ENCODE data around the gene IL1A.

The IL1A gene

DNA sequence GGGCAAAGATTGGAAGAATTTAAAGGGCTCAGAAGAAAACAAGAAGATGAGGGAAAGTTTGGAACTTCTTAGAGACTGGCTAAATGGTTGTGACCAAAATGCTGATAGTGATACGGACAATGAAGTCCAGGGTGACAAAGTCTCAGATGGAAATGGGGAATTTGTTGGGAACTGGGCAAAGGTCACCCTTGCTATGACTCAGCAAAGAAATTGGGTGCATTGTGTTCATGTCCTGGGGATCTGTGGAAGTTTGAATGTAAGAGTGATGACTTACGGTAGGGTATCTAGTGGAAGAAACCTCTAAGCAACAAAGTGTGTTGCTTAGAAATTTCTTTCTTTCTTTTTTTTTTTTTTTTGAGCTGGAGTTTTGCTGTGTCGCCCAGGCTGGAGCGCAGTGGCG is 6.0 kb upstream of the IL1A start:
- H3K9me3 ChIP-seq (ENCODE audit: control insufficient read depth, insufficient read depth, low read depth, low read length): no peaks in the 10 kb centered on the region
- H3K27ac ChIP-seq (ENCODE audit: low read depth, low read length): no peak overlapping the region
- H3K9ac ChIP-seq (ENCODE audit: low read length): no peak overlapping the region
- H3K4me3 ChIP-seq (ENCODE audit: low read depth, low read length): no peak overlapping the region
- H3K36me3 ChIP-seq (ENCODE audit: control insufficient read depth, insufficient read depth, low read length): no peaks in the 10 kb centered on the region
- H3K27me3 ChIP-seq (ENCODE audit: control insufficient read depth, insufficient read depth, low read length): no peaks in the 10 kb centered on the region
- peaks cover 22% of the 10 kb centered on the region for H3K4me1 ChIP-seq (ENCODE audit: control insufficient read depth, insufficient read depth, low read length)

GRCh38 chr2:112789186-112789585 is 4.9 kb upstream of the IL1A start:
- Histone ChIP-seq H3K36me3 (ENCODE audit: control insufficient read depth, insufficient read depth, low read length) (no peaks in the 10 kb centered on the region), H3K27me3 (ENCODE audit: control insufficient read depth, insufficient read depth, low read length) (no peaks in the 10 kb centered on the region), H3K4me3 (ENCODE audit: low read depth, low read length) (no peak overlapping the region), H3K9me3 (ENCODE audit: control insufficient read depth, insufficient read depth, low read depth, low read length) (no peaks in the 10 kb centered on the region), H3K4me1 (ENCODE audit: control insufficient read depth, insufficient read depth, low read length) (peaks cover 32% of the 10 kb centered on the region), H3K27ac (ENCODE audit: low read depth, low read length) (no peak overlapping the region), H3K9ac (ENCODE audit: low read length) (no peak overlapping the region)

DNA sequence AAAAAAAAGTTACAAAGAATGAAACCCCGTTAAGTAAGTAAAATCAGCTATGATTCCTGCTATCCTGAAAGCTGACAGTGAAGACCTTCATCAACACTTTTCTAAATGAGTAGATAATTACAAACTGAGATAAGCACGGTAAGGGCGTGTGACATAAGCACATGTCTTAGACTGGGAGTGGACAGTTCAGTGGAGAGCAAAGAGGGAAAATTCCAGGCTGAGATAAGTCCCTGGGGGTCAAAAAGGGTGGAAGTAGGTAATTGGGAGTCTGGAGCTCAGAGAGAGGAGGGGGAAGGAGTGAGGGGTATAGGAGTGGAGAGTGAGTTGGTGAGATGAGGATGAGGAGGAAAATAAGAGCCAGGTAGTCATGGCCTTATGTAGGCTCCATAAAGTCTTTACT is 4.4 kb upstream of the IL1A start:
- Histone ChIP-seq H3K27me3 (ENCODE audit: control insufficient read depth, insufficient read depth, low read length) (no peaks in the 10 kb centered on the region), H3K4me1 (ENCODE audit: control insufficient read depth, insufficient read depth, low read length) (peaks cover 37% of the 10 kb centered on the region), H3K9me3 (ENCODE audit: control insufficient read depth, insufficient read depth, low read depth, low read length) (no peaks in the 10 kb centered on the region), H3K9ac (ENCODE audit: low read length) (no peak overlapping the region), H3K36me3 (ENCODE audit: control insufficient read depth, insufficient read depth, low read length) (no peaks in the 10 kb centered on the region), H3K4me3 (ENCODE audit: low read depth, low read length) (no peak overlapping the region), H3K27ac (ENCODE audit: low read depth, low read length) (no peak overlapping the region)

GRCh38 chr2:112787729-112788393 is 3.6 kb upstream of the IL1A start:
- Histone ChIP-seq H3K4me3 (ENCODE audit: low read depth, low read length) (no peak overlapping the region), H3K9ac (ENCODE audit: low read length) (no peak overlapping the region), H3K36me3 (ENCODE audit: control insufficient read depth, insufficient read depth, low read length) (no peaks in the 10 kb centered on the region), H3K27me3 (ENCODE audit: control insufficient read depth, insufficient read depth, low read length) (no peaks in the 10 kb centered on the region), H3K27ac (ENCODE audit: low read depth, low read length) (no peak overlapping the region), H3K9me3 (ENCODE audit: control insufficient read depth, insufficient read depth, low read depth, low read length) (no peaks in the 10 kb centered on the region), H3K4me1 (ENCODE audit: control insufficient read depth, insufficient read depth, low read length) (peaks cover 43% of the 10 kb centered on the region)

GRCh38 chr2:112787294-112787693 is 3.0 kb upstream of the IL1A start:
- Histone ChIP-seq H3K9me3 (ENCODE audit: control insufficient read depth, insufficient read depth, low read depth, low read length) (no peaks in the 10 kb centered on the region), H3K27me3 (ENCODE audit: control insufficient read depth, insufficient read depth, low read length) (no peaks in the 10 kb centered on the region), H3K36me3 (ENCODE audit: control insufficient read depth, insufficient read depth, low read length) (no peaks in the 10 kb centered on the region), H3K9ac (ENCODE audit: low read length) (no peak overlapping the region), H3K27ac (ENCODE audit: low read depth, low read length) (no peak overlapping the region), H3K4me1 (ENCODE audit: control insufficient read depth, insufficient read depth, low read length) (peaks cover 42% of the 10 kb centered on the region), H3K4me3 (ENCODE audit: low read depth, low read length) (no peak overlapping the region)

DNA sequence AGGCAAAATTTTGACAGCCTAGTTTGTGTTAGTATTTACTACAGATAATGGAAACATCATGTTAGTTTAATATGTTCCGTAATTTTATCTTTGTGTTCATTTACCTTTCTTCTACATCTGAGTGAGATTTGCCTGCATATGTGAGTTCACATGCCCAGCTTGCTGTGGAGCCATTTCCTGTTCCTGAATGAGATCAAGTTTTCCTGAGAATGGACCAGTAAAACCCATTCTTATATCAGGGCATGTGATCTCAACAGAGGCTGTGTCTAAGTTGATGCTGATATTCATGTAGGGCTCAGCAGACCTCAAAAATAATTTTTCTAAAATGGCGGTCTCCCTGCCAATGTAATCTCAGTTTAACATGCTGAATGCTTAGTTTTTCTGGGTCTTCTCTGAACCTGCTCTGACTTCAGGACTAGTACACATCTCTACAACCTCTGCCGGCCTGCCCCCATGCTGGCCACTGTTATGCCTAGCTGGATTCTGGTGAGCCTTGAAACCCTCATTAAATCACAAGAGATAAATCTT is 1.0 kb downstream of the IL1A start:
- no peak overlapping the region for H3K9ac ChIP-seq (ENCODE audit: low read length)
- no peaks in the 10 kb centered on the region for H3K36me3 ChIP-seq (ENCODE audit: control insufficient read depth, insufficient read depth, low read length)
- H3K4me3 ChIP-seq (ENCODE audit: low read depth, low read length): no peak overlapping the region

DNA sequence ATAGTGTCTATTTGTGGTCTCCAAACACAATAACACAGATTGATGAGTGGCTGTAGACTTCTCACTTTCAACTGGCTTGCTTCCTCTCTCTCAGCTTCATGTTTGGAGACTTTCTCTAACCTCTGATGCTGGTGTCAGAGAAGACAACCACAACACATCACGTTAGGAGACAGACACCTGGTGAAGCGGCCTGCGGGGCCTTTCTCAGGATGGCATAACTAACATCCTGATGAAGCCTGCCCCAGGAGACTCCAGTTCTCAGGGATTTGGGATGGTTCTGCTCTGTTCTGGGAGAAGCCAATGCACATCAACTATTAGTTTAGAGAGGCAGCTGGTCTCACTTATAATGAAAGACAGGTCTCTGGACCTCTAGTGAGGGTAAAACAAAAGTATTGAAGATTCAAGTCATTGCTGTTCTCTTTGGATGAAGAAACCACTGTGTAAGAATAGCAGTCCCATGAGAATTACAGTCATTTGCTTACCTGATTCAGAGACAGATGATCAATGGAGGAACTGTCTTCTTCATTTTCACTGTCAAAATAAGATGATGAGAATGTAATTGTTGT is 2.0 kb downstream of the IL1A start:
- Histone ChIP-seq H3K36me3 (ENCODE audit: control insufficient read depth, insufficient read depth, low read length) (no peaks in the 10 kb centered on the region), H3K4me3 (ENCODE audit: low read depth, low read length) (no peak overlapping the region), H3K9me3 (ENCODE audit: control insufficient read depth, insufficient read depth, low read depth, low read length) (no peaks in the 10 kb centered on the region), H3K4me1 (ENCODE audit: control insufficient read depth, insufficient read depth, low read length) (peaks cover 25% of the 10 kb centered on the region), H3K27me3 (ENCODE audit: control insufficient read depth, insufficient read depth, low read length) (no peaks in the 10 kb centered on the region), H3K9ac (ENCODE audit: low read length) (no peak overlapping the region), H3K27ac (ENCODE audit: low read depth, low read length) (no peak overlapping the region)

More for the DNA sequence above, 1.0 kb downstream of the IL1A start:
- H3K9me3 ChIP-seq (ENCODE audit: control insufficient read depth, insufficient read depth, low read depth, low read length): no peaks in the 10 kb centered on the region
- H3K4me1 ChIP-seq (ENCODE audit: control insufficient read depth, insufficient read depth, low read length): peaks cover 25% of the 10 kb centered on the region
- H3K27me3 ChIP-seq (ENCODE audit: control insufficient read depth, insufficient read depth, low read length): no peaks in the 10 kb centered on the region
- H3K27ac ChIP-seq (ENCODE audit: low read depth, low read length): no peak overlapping the region

DNA sequence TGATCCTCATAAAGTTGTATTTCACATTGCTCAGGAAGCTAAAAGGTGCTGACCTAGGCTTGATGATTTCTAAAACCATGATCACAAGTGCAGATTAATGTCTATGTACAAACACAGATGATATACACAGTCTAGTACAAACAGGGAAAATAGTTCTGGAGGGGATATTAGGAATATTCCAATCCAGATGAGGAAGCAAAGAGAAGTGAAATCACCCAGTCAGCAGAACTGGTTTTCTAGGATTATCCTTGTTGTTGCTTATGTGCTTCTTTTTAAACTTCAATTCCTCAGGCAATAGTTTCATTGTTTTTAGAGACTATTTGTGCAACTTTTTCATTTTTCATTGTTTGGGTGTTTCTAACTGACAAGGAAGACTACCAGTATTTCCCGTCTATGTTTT is 4.7 kb downstream of the IL1A start:
- Histone ChIP-seq H3K9ac (ENCODE audit: low read length) (no peak overlapping the region), H3K4me3 (ENCODE audit: low read depth, low read length) (no peak overlapping the region), H3K4me1 (ENCODE audit: control insufficient read depth, insufficient read depth, low read length) (peaks cover 14% of the 10 kb centered on the region), H3K9me3 (ENCODE audit: control insufficient read depth, insufficient read depth, low read depth, low read length) (no peaks in the 10 kb centered on the region), H3K36me3 (ENCODE audit: control insufficient read depth, insufficient read depth, low read length) (no peaks in the 10 kb centered on the region), H3K27ac (ENCODE audit: low read depth, low read length) (no peak overlapping the region), H3K27me3 (ENCODE audit: control insufficient read depth, insufficient read depth, low read length) (no peaks in the 10 kb centered on the region)

GRCh38 chr2:112777036-112777435 is 7.3 kb downstream of the IL1A start:
- Histone ChIP-seq H3K4me1 (ENCODE audit: control insufficient read depth, insufficient read depth, low read length) (no peaks in the 10 kb centered on the region), H3K4me3 (ENCODE audit: low read depth, low read length) (no peak overlapping the region), H3K27ac (ENCODE audit: low read depth, low read length) (no peak overlapping the region), H3K36me3 (ENCODE audit: control insufficient read depth, insufficient read depth, low read length) (no peaks in the 10 kb centered on the region), H3K9ac (ENCODE audit: low read length) (no peak overlapping the region), H3K27me3 (ENCODE audit: control insufficient read depth, insufficient read depth, low read length) (no peaks in the 10 kb centered on the region), H3K9me3 (ENCODE audit: control insufficient read depth, insufficient read depth, low read depth, low read length) (no peaks in the 10 kb centered on the region)

DNA sequence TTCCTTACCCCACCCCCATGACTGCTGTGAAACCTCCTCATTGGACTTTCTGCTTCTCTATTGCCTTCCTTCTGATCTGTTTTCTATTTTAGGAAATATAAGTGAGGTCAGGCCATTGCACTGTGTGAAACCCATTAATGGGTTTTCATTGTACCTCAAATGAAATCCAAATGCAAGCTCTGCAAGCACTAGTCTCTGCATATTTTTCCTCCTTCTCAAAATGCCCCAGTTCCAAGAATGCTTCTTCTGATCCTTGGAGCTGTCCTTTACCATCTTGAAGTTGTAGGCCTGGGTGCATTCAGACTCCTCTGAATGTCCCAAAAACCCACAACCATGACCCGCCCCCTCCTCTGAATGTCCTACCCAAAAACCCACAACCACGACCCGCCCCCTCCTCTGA is 8.2 kb downstream of the IL1A start:
- Histone ChIP-seq H3K9ac (ENCODE audit: low read length) (no peak overlapping the region), H3K4me3 (ENCODE audit: low read depth, low read length) (no peak overlapping the region), H3K9me3 (ENCODE audit: control insufficient read depth, insufficient read depth, low read depth, low read length) (no peaks in the 10 kb centered on the region), H3K27ac (ENCODE audit: low read depth, low read length) (no peak overlapping the region), H3K4me1 (ENCODE audit: control insufficient read depth, insufficient read depth, low read length) (no peaks in the 10 kb centered on the region), H3K27me3 (ENCODE audit: control insufficient read depth, insufficient read depth, low read length) (no peaks in the 10 kb centered on the region), H3K36me3 (ENCODE audit: control insufficient read depth, insufficient read depth, low read length) (no peaks in the 10 kb centered on the region)

GRCh38 chr2:112774536-112775285 is 9.6 kb downstream of the IL1A start:
- no peaks in the 10 kb centered on the region for H3K4me1 ChIP-seq (ENCODE audit: control insufficient read depth, insufficient read depth, low read length)
- H3K27ac ChIP-seq (ENCODE audit: low read depth, low read length): no peak overlapping the region
- H3K36me3 ChIP-seq (ENCODE audit: control insufficient read depth, insufficient read depth, low read length): no peaks in the 10 kb centered on the region
- H3K27me3 ChIP-seq (ENCODE audit: control insufficient read depth, insufficient read depth, low read length): no peaks in the 10 kb centered on the region
- H3K9me3 ChIP-seq (ENCODE audit: control insufficient read depth, insufficient read depth, low read depth, low read length): no peaks in the 10 kb centered on the region
- no peak overlapping the region for H3K4me3 ChIP-seq (ENCODE audit: low read depth, low read length)
- H3K9ac ChIP-seq (ENCODE audit: low read length): no peak overlapping the region

Data from HUES6 (cell line).